NCI-H146 treated with DMSO at 0.1 percent for 48 hours (cell line): ENCODE data around the gene PTGR3.

Experiments
- DNase-seq: peaks from one replicate; lab custom pipeline; 2025; ENCODE audit not compliant: unreplicated experiment; lab: John Stamatoyannopoulos, UW

PTGR3 gene

DNA sequence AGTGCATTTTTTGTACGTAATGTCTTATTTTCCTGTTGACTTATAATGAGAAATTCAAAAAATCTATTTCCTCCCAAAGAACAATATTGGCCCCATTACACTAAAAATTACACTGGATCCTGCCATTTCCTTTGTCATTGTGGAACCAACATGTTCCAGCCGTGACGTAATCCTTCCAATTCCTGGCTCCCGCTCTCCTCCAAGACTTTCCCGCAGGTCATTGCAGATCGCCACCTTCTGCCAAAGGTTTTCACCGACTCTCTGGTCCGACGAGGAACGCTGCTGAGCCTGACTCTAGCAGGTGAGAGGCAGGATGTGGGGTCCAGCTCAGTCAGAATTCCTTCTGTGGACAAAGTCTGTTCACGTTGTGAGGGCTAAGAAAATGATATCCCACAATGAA, 38.0 kb downstream of the PTGR3 start:
- no peak for DNase-seq

GRCh38 chr18:75170022-75170789, 38.7 kb downstream of the PTGR3 start:
- DNase-seq = no peak

DNA sequence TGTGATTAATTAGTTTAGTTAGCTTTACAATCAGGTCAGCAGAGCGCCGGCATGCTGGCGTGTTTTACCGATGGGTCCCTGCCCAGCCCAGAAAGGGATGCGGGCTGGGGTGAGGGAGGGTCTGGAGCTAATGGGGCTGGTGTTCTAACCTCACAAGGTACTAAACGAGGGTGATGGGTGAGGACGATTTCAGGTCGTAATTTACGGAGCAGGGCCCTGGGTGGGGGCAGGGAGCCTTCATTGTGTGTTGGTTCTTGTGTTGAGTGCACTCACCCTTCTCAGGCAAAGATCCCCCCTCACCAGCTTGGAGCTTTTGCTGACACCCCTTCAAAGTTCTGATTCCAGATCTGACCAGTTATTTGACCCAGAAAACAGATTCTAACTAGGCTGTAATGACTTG, 39.5 kb downstream of the PTGR3 start:
- no peak for DNase-seq

DNA sequence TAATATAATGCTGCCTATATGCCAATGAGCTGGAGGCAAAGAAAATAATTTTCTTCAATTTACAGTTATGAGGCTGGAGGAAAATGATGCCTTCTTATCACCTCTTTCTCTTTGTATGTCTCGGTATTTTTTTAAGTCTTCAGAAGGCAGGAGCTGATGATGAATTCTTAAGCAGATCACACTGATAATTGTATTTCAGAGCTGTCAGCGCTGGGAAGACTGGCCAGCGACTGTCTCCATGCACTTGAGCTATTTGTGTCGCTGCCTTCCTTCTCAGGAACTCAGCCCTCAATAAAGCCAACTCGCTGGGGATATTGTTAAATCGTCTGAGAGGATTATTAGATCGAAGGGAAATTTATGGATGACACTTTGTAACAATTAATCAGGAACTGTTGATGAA, 40.3 kb downstream of the PTGR3 start:
- DNase-seq = no peak

- no peak for DNase-seq
Measured at GRCh38 chr18:75167759-75168618, 41.0 kb downstream of the PTGR3 start.

DNA sequence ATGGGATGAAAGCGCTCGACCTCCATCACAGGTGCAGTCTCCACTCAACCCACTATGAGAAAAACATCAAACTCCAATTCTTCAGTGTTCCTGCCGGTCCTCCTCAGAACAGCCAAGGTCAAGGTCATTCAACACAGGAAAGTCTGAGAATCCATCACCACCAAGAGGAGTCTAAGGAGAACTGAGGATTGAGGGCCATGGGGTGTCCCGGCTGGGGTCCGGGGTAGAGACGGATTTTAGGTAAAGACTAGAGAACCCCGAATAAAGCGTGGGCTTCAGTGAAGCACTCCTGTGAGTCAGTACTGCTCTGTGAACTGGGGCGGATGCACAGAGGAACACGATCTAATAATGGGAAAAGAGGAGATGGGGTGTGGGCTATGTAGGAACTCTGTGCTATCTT, 41.8 kb downstream of the PTGR3 start:
- no peak for DNase-seq

GRCh38 chr18:75165926-75166325, 43.0 kb downstream of the PTGR3 start:
- DNase-seq = no peak

DNA sequence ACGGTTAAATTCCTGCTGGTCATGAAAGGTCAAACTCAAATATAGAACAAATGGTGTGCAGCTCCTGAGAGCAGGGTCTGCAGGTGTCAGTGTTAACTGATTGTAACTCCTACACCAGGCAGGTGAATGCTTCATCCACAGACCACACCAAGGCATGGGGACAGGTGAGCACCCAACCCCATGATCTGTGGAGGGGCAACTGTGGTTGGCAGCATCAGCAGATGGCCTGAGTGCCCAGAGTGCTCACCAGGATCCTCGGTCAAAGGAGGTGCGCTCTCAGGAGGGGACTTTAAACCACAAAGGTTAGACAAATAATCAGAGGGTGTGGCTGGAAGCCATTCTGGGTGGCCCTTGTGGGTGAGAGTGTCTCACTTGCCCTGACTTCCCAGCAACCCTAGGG, 44.5 kb downstream of the PTGR3 start:
- no peak for DNase-seq

DNA sequence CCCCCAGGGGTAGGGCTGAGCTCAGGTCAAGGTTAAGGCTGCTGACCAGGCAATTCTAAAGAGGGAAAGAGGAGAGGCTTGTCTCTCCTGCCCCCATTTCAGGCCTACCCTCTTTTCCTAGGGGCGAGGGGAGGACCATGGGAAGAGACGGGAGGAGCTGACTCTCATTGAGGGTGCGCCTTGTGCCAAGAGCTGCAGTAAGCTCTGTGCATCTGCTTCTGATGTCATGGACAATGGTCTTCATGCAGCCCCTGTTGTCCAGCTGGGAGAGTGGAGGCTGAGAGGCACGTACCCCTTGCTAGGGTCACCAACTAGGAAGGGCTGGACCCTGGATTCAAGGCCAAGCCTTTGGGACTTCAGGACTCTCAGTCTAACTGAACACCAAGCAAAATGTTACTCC, 45.2 kb downstream of the PTGR3 start:
- no peak for DNase-seq

DNA sequence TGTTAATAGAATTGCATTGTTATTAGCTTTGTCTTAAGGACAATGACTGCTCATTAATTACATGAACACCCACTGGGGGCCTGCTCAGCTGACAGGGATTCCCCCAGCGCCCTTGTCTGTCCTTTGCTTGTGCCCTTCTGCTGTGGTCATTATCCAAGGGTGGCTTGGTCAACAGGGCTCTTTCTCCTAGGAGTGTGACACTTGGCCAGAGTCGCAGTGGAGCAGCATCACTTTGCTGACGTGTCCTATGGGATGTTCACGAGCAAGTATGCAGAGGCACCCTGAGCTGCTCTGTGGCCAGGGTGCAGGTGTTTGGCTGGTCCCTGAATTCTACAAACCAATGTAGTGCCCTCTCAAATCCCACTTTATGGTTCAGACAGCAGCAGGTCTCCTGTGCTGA, 46.0 kb downstream of the PTGR3 start:
- DNase-seq = no peak

- no peak for DNase-seq
Measured at GRCh38 chr18:75162467-75162866, 46.5 kb downstream of the PTGR3 start.

- DNase-seq = peak; percentile 69
Measured at GRCh38 chr18:75161256-75162028, 47.5 kb downstream of the PTGR3 start.

DNA sequence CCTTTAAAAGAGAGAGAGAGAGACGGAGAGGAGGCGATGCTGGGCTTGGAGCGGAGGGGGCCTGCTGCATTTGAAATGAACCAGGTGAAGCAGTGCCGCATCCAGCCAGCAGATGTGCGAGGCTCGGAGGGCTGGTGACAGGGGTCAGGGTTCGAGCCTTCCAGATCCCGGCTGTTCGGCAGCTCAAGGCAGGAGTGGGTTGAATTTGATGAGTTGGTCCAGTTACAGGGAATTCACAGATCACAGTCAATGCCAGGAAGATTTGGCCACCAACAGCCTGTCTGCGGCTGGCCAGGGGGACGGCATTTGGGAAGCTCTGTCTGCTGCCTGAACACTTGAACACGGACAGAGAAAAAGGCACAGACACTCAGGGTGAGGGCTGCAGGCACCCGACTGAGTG, 48.6 kb downstream of the PTGR3 start:
- DNase-seq = no peak

- DNase-seq = no peak
Measured at GRCh38 chr18:75159646-75160356, 49.1 kb downstream of the PTGR3 start.

DNA sequence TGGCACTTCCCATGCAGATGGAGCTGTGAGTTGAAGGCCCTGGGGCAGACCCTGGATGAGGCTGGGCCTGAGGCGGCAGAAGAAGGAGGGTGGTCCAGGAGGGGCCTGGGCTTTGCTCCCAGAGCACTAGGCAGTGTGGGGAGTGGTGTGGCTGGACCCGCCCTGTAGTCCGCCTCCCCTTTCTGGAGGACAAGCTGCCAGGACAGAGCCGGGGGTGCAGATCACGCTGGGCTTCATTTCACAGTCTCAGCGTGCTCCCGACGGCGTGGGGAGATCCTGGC, 49.8 kb downstream of the PTGR3 start:
- no peak for DNase-seq
